Ascending aorta (tissue), 2 donors: ENCODE measurements around the gene SRSF4. TPM values are rescaled to one million over a fixed set of nuclear protein-coding genes. Genes with fewer than 3 reads are reported as not detected.

Source experiments
- DNase-seq, 2 donors: peaks; one replicate each; pipeline ENCODE4 v3.0.0-alpha.2; 2019; ENCODE audit warnings: low spot score in 2 of 2
- H3K27ac ChIP-seq, 2 donors: fragments of 200-600 bp; sonication (generic); one replicate each; pipeline ENCODE4 v1.5.1; 2016 to 2017; ENCODE audit warnings: mild to moderate bottlenecking in 1 of 2
- H3K27me3 ChIP-seq: fragments of 200-600 bp; sonication (generic); one replicate; pipeline ENCODE4 v1.5.1; 2017
- H3K36me3 ChIP-seq, 2 donors: fragments of 200-600 bp; sonication (generic); one replicate each; pipeline ENCODE4 v1.5.1; 2016
- H3K4me1 ChIP-seq, 2 donors: fragments of 200-600 bp; sonication (generic); one replicate each; pipeline ENCODE4 v1.5.1; 2016 to 2017; ENCODE audit warnings: mild to moderate bottlenecking in 1 of 2
- H3K4me3 ChIP-seq, 2 donors: fragments of 200-600 bp; sonication (generic); one replicate each; pipeline ENCODE4 v1.5.1; 2016 to 2017; ENCODE audit warnings: mild to moderate bottlenecking in 1 of 2
- H3K9me3 ChIP-seq, 2 donors: fragments of 200-600 bp; sonication (generic); one replicate each; pipeline ENCODE4 v1.5.1; 2016
- CTCF ChIP-seq, 3 experiments: fragments of 200-600 bp in 2 of 3; fragments of 450-650 bp in 1 of 3; sonication (generic) in 2 of 3; IDR thresholded peaks; one replicate each; pipeline ENCODE4 v1.5.1; 2016 to 2019; ENCODE audit warnings: antibody characterized with exemption in 3 of 3, mild to moderate bottlenecking in 1 of 3, moderate library complexity in 1 of 3
- intact Hi-C: fragments of 100-400 bp; cut with DNase I; formaldehyde crosslinking; loops from one replicate; pipeline ENCODE4 v1.15.1; 2023
- total RNA-seq: library from RNA; depleted of rRNA; stranded (reverse); fragments of >200 nt; gene quantifications from one replicate; pipeline ENCODE4 v1.1.0, GENCODE V29; 2016

Gene SRSF4
- total RNA-seq, 1 donor from 2014 or later: 49.1 TPM

GRCh38 chr1:29171089-29171488, 10.6 kb downstream of the SRSF4 start:
- no peak for TF ChIP-seq CTCF (IDR thresholded peaks at IDR 0.05)
- Histone ChIP-seq H3K27ac (no peak overlapping the region), H3K4me1 (peaks cover 0 to 8% of the 10 kb centered on the region in 2 donors), H3K36me3 (peaks cover 14 to 31% of the 10 kb centered on the region in 2 donors), H3K27me3 (no peaks in the 10 kb centered on the region), H3K4me3 (no peak overlapping the region), H3K9me3 (no peaks in the 10 kb centered on the region)
- no peak for DNase-seq
- intact Hi-C loops: no loop called here

GRCh38 chr1:29169976-29170375, 11.7 kb downstream of the SRSF4 start:
- peaks cover 0 to 5% of the 10 kb centered on the region in 2 donors for H3K4me1 ChIP-seq

GRCh38 chr1:29167904-29168303, 13.8 kb downstream of the SRSF4 start:
- intact Hi-C loops: no loop called here
- no peak overlapping the region for H3K27ac ChIP-seq
- H3K4me3 ChIP-seq: no peak overlapping the region
- H3K4me1 ChIP-seq: peaks cover 0 to 5% of the 10 kb centered on the region in 2 donors
- no peak for TF ChIP-seq CTCF (IDR thresholded peaks at IDR 0.05)
- no peak for DNase-seq
- H3K36me3 ChIP-seq: peaks cover 18 to 45% of the 10 kb centered on the region in 2 donors
- H3K9me3 ChIP-seq: no peaks in the 10 kb centered on the region
- no peaks in the 10 kb centered on the region for H3K27me3 ChIP-seq

More at GRCh38 chr1:29169976-29170375, 11.7 kb downstream of the SRSF4 start:
- Histone ChIP-seq H3K9me3 (no peaks in the 10 kb centered on the region), H3K36me3 (peaks cover 18 to 41% of the 10 kb centered on the region in 2 donors), H3K4me3 (no peak overlapping the region), H3K27ac (no peak overlapping the region), H3K27me3 (no peaks in the 10 kb centered on the region)
- DNase-seq: no peak
- intact Hi-C loops: no loop called here
- no peak for TF ChIP-seq CTCF (IDR thresholded peaks at IDR 0.05)

GRCh38 chr1:29166291-29166878, 15.3 kb downstream of the SRSF4 start:
- no peak for TF ChIP-seq CTCF (IDR thresholded peaks at IDR 0.05)

GRCh38 chr1:29164588-29164987, 17.1 kb downstream of the SRSF4 start:
- H3K27me3 ChIP-seq: no peaks in the 10 kb centered on the region
- intact Hi-C loops: no loop called here
- H3K36me3 ChIP-seq: peaks cover 27 to 47% of the 10 kb centered on the region in 2 donors
- TF ChIP-seq CTCF (IDR thresholded peaks at IDR 0.05): no peak
- no peak for DNase-seq
- H3K4me3 ChIP-seq: no peak overlapping the region
- H3K4me1 ChIP-seq: peaks cover 0 to 4% of the 10 kb centered on the region in 2 donors
- no peaks in the 10 kb centered on the region for H3K9me3 ChIP-seq
- H3K27ac ChIP-seq: no peak overlapping the region

More at GRCh38 chr1:29166291-29166878, 15.3 kb downstream of the SRSF4 start:
- Histone ChIP-seq H3K4me1 (peaks cover 0 to 9% of the 10 kb centered on the region in 2 donors), H3K27ac (no peak overlapping the region), H3K9me3 (no peaks in the 10 kb centered on the region), H3K4me3 (no peak overlapping the region), H3K27me3 (no peaks in the 10 kb centered on the region), H3K36me3 (peaks cover 18 to 39% of the 10 kb centered on the region in 2 donors)
- no peak for DNase-seq
- intact Hi-C loops: no loop called here
